HG03342 (cell line): Measurements from ENCODE around the gene CCN5.

ENCODE experiments used
- ATAC-seq: cut with Tn5 transposase; IDR thresholded peaks from one replicate; pipeline ENCODE4 v1.9.1; 2021; ENCODE audit warnings: mild to moderate bottlenecking, moderate library complexity; ENCODE audit not compliant: unreplicated experiment

CCN5 gene

GRCh38 chr20:44715499-44716308 is 535 bp downstream of the CCN5 start:
- ATAC-seq: no peak

DNA sequence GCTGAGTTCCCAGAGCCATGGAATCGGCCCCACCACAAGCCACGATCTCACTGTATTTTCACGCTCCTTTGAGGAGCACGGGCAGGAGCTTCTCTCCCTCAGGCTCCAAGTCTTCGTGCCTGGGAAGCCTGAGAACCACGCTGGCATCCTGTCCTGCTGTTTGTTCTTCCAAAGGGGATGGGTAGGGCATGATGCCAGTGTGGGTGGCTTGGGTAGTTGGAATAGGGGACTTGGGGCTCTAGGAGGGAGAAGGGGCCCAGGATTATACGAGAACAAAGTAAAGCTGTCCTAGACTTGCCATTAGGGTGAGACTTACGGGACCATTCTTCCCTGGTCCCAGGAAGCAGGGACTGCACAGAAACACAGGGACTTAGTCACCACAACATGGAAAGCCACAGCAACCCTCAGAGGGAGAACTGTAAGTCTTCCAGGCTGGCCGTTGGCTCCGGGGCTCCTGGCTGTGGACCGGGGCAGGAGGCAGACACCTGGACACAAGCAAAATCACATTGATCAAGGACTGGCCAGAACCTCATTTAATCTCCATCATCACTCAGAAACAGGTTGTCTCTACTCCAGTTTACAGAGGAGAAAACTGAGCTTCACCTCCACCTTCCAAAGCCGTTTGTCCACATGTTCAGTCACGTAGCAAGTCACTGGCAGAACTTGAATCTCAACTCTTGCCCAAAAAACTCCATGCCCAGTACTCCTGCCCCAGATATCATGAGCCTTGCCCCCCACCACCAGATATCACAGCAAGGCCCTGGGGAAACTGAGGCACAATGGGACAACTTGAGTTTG is 1.3 kb downstream of the CCN5 start:
- ATAC-seq: no peak

- no peak for ATAC-seq
These were observed 2.8 kb downstream of the CCN5 start for GRCh38 chr20:44717986-44718385.

- ATAC-seq: no peak
These were observed 4.7 kb downstream of the CCN5 start for GRCh38 chr20:44719841-44720240.

DNA sequence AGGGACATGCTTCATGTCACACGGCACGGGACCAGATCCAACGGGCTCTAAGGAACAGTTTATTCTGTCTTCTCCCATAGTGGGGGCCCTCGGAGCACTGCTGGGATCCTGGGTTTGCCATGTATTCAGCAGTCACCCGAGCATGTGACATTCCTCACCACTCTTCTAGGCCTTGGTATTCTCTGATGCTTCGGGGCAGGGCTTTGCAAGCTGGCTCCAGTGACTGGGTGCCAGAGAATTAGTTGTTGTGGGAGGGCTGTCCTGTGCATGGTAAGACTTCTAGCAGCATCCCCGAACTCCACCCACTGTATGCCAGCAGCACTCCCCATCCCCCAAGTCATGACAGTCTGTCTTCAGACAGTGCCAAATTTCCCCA is 5.4 kb downstream of the CCN5 start:
- ATAC-seq: no peak

GRCh38 chr20:44720997-44721784 is 6.0 kb downstream of the CCN5 start:
- ATAC-seq: no peak

- ATAC-seq: no peak
These were observed 6.6 kb downstream of the CCN5 start for GRCh38 chr20:44721785-44722054.

DNA sequence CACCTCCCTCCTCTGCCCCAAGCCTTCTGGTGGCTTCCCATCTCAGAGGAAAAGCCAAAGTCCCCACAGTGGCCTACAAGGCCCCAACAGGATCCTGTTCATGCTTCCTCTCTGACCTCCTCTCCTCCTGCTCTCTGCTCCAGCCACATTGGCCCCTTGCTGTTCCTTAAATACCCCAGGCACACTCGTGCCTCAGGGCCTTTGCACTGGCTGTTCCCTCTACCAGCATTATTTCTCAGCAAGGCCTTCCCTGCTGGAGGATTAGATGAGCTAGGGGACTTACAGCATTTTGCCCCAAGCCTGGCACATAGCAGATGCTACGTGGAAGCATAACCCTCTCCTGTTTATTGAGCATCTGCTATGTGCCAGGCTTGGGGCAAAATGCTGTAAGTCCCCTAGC is 7.8 kb downstream of the CCN5 start:
- no peak for ATAC-seq

GRCh38 chr20:44723391-44723790 is 8.2 kb downstream of the CCN5 start:
- no peak for ATAC-seq

- no peak for ATAC-seq
These were observed 8.7 kb downstream of the CCN5 start for GRCh38 chr20:44723798-44724362.

DNA sequence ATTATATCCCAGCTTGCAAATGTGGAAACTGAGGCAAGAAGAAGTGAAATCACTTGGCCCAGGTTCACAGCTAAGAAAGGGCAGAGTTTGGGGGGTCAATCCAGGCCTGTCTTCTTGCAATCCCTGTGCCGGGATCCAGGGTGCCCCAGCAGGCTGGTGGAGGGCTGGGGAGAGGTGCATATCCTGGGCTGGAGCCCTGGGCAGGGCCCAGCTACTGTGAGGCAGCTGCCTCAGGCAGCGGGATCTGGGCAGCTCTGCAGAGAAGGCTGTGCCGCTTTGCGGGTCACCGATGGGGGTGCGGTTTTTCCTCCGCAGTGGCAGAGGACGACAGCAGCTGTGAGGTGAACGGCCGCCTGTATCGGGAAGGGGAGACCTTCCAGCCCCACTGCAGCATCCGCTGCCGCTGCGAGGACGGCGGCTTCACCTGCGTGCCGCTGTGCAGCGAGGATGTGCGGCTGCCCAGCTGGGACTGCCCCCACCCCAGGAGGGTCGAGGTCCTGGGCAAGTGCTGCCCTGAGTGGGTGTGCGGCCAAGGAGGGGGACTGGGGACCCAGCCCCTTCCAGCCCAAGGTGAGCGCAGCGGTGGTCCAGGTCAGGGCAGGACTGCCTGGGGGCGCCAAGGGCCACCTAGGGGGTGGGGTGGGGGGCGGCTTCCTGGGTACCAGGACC is 9.4 kb downstream of the CCN5 start:
- ATAC-seq: no peak

GRCh38 chr20:44725837-44726236 is 10.7 kb downstream of the CCN5 start:
- ATAC-seq: no peak

- ATAC-seq: no peak
These were observed 11.9 kb downstream of the CCN5 start for GRCh38 chr20:44727039-44727438.

DNA sequence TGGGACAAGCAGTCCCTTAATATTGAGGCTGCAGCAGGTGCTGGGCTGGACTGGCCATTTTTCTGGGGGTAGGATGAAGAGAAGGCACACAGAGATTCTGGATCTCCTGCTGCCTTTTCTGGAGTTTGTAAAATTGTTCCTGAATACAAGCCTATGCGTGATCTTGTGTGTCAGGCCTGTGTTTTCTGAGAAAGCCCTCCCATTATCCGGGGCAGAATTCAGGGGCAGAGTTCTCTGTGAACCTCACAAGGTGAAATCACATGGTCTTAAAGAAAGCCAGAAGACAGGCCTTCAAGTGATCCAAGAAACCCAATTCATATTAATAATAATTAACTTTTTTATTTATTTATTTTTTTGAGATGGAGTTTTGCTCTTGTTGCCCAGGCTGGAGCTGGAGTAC is 12.5 kb downstream of the CCN5 start:
- no peak for ATAC-seq

- ATAC-seq: no peak
These were observed 13.8 kb downstream of the CCN5 start for GRCh38 chr20:44728801-44729443.

DNA sequence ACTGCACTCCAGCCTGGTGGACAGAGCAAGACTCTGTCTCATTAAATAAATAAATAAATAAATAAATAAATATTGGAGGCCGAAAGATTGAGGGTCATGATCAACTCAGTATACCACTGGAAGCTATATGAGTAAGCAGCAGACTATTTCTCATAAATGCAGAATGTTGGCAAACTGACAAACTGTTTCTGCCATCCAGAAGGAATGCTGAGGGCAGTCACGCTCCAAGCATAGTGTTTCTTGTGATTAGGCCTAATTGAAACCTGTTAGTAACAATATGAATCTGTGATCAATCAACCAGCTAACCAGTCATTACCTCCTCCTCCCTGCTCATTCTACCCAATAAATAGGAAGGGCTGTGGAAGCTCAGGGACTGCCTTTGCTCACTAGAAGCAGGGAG is 15.3 kb downstream of the CCN5 start:
- no peak for ATAC-seq

DNA sequence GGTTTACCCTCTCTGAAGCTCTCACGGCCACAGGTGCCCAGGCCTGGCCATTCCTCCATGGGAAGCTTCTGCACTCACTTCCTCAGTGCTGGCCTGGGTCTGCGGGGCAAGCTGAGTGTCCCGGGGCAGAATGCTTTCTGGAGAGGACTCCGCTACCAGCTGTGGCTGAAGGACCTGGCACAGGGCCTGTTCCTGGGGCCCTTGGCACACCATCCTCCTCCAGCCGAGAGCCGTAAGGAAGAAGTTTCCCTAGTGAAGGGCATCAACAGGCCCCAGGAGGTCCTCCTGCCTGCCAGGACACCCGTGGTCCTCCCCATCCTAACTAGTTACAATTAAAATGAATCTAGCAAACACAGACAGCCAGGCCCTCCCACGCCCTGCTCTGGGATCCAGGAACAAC is 16.5 kb downstream of the CCN5 start:
- ATAC-seq: no peak

- ATAC-seq: no peak
These were observed 17.2 kb downstream of the CCN5 start for GRCh38 chr20:44732327-44732726.

GRCh38 chr20:44733341-44734069 is 18.3 kb downstream of the CCN5 start:
- ATAC-seq: no peak

DNA sequence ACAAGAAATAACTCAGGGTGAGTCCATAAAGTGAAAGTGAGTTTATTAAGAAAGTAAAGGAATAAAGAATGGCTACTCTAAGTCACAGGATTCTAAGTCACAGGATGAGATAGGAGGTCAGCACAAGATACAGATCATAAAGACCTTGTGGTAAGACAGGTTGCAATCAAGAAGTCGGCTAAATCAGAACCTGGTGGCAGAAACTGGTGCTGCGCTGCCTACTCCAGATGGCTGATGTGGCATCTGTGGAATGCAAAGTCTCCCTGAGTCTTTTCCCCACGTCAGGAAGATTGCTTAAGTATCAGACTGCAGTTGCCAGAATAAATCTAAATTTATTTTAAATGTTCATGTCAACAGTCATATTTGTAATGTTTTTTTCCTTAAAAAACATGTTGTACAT is 19.8 kb downstream of the CCN5 start:
- no peak for ATAC-seq
